Keratinocyte (primary cell): ENCODE measurements around the gene MBD3L3.
A peak's percentile ranks its signal among the peaks of the same experiment; 100 is the strongest.
"Not testable (repeated sequence)": the region's sequence is repeated elsewhere in the genome, so short reads cannot be mapped to it uniquely, and the experiment has no call there.

ENCODE experiments used
- CTCF ChIP-seq, 3 experiments: IDR thresholded peaks in 1 of 3; conservative IDR thresholded peaks in 1 of 3; optimal IDR thresholded peaks in 1 of 3; 2 replicates in 2 of 3; 3 replicates in 1 of 3; pipeline versions ENCODE3 to v1.5.1; 2011; ENCODE audit warnings: low read length in 3 of 3, mild to moderate bottlenecking in 3 of 3, moderate library complexity in 2 of 3, control low read depth in 1 of 3, inconsistent platforms in 1 of 3; ENCODE audit not compliant: insufficient read depth in 2 of 3; ENCODE audit errors: extremely low read depth in 1 of 3
- EZH2 ChIP-seq: IDR thresholded peaks from one replicate; pipeline ENCODE4 v1.6.1; 2012; ENCODE audit warnings: inconsistent platforms, mild to moderate bottlenecking, low read length, moderate library complexity

- peak in 2 of 3 experiments; percentile 12 to 27 for TF ChIP-seq CTCF (optimal IDR thresholded peaks at IDR 0.05 in 1 of 3, IDR thresholded peaks at IDR 0.05 in 1 of 3, conservative IDR thresholded peaks at IDR 0.05 in 1 of 3; ENCODE audit: extremely low read depth in 1 of 3, insufficient read depth in 2 of 3, low read length in 3 of 3)
- not testable (repeated sequence) for TF ChIP-seq EZH2
Measured at GRCh38 chr19:7067122-7067521, 8.6 kb upstream of the MBD3L3 start.
